HL-60/S4 (cell line): ENCODE measurements around the gene EFL1.
"Not testable (repeated sequence)": the region's sequence is repeated elsewhere in the genome, so short reads cannot be mapped to it uniquely, and the experiment has no call there.

Source experiments
- in situ Hi-C: fragments of 300-500 bp; cut with MboI; formaldehyde crosslinking; loops from 2 replicates; pipeline ENCODE4 v1.14.3; 2022; ENCODE audit warnings: low sequenced_read_pairs

Gene EFL1

GRCh38 chr15:82282386-82282785, 19.9 kb upstream of the EFL1 start:
- in situ Hi-C loops: not testable (repeated sequence)

- in situ Hi-C loops: not testable (repeated sequence)
Observed at GRCh38 chr15:82281276-82281675, 18.7 kb upstream of the EFL1 start.

- in situ Hi-C loops: no loop called here
Observed at GRCh38 chr15:82275410-82275809, 12.9 kb upstream of the EFL1 start.

GRCh38 chr15:82272154-82272553, 9.6 kb upstream of the EFL1 start:
- in situ Hi-C loops: no loop called here

- in situ Hi-C loops: not testable (repeated sequence)
Observed at GRCh38 chr15:82268454-82268853, 5.9 kb upstream of the EFL1 start.

- in situ Hi-C loops: not testable (repeated sequence)
Observed at GRCh38 chr15:82267137-82267536, 4.6 kb upstream of the EFL1 start.

GRCh38 chr15:82263350-82263749, 816 bp upstream of the EFL1 start:
- in situ Hi-C loops: no loop called here

GRCh38 chr15:82261566-82262421, 740 bp downstream of the EFL1 start:
- in situ Hi-C loops: not testable (repeated sequence)

- in situ Hi-C loops: not testable (repeated sequence)
Observed at GRCh38 chr15:82248261-82248660, 14.3 kb downstream of the EFL1 start.

- in situ Hi-C loops: not testable (repeated sequence)
Observed at GRCh38 chr15:82245956-82246355, 16.6 kb downstream of the EFL1 start.

- in situ Hi-C loops: not testable (repeated sequence)
Observed at GRCh38 chr15:82243644-82244043, 18.9 kb downstream of the EFL1 start.

GRCh38 chr15:82241836-82242499, 20.6 kb downstream of the EFL1 start:
- in situ Hi-C loops: not testable (repeated sequence)

- in situ Hi-C loops: no loop called here
Observed at GRCh38 chr15:82239685-82240391, 22.7 kb downstream of the EFL1 start.

GRCh38 chr15:82237944-82238534, 24.5 kb downstream of the EFL1 start:
- in situ Hi-C loops: not testable (repeated sequence)

- in situ Hi-C loops: no loop called here
Observed at GRCh38 chr15:82231842-82232241, 30.7 kb downstream of the EFL1 start.

- in situ Hi-C loops: no loop called here
Observed at GRCh38 chr15:82231233-82231632, 31.3 kb downstream of the EFL1 start.

- in situ Hi-C loops: no loop called here
Observed at GRCh38 chr15:82228750-82229149, 33.8 kb downstream of the EFL1 start.

- in situ Hi-C loops: not testable (repeated sequence)
Observed at GRCh38 chr15:82221535-82221934, 41.0 kb downstream of the EFL1 start.

GRCh38 chr15:82216092-82216491, 46.4 kb downstream of the EFL1 start:
- in situ Hi-C loops: not testable (repeated sequence)

- in situ Hi-C loops: not testable (repeated sequence)
Observed at GRCh38 chr15:82212201-82212600, 50.3 kb downstream of the EFL1 start.

GRCh38 chr15:82210066-82210597, 52.4 kb downstream of the EFL1 start:
- in situ Hi-C loops: not testable (repeated sequence)
